ENCODE data around the gene CYRIA.

CYRIA gene

GRCh38 chr2:16665748-16666448 is at the start of gene CYRIA:
Gene CYRIA (minus strand): TSS chr2:16665834. CDS start chr2:16588119, 77,715 bp downstream.
- DNase-seq = no peak

- no peak for DNase-seq
These were observed 47.4 kb upstream of the CYRIA start for GRCh38 chr2:16713011-16713423.

- no peak for DNase-seq
These were observed 44.1 kb upstream of the CYRIA start for GRCh38 chr2:16709769-16710168.

- no peak for DNase-seq
These were observed 42.5 kb upstream of the CYRIA start for GRCh38 chr2:16708173-16708572.

- DNase-seq = no peak
These were observed 41.5 kb upstream of the CYRIA start for GRCh38 chr2:16707014-16707623.

GRCh38 chr2:16700551-16701259 is 35.1 kb upstream of the CYRIA start:
- no peak for DNase-seq

GRCh38 chr2:16693854-16694253 is 28.2 kb upstream of the CYRIA start:
- DNase-seq = no peak

GRCh38 chr2:16691261-16691660 is 25.6 kb upstream of the CYRIA start:
- DNase-seq = no peak

GRCh38 chr2:16687955-16688354 is 22.3 kb upstream of the CYRIA start:
- DNase-seq = no peak

GRCh38 chr2:16687222-16687621 is 21.6 kb upstream of the CYRIA start:
- no peak for DNase-seq

GRCh38 chr2:16686641-16687040 is 21.0 kb upstream of the CYRIA start:
- no peak for DNase-seq

- no peak for DNase-seq
These were observed 19.7 kb upstream of the CYRIA start for GRCh38 chr2:16685340-16685715.

- DNase-seq = no peak
These were observed 19.2 kb upstream of the CYRIA start for GRCh38 chr2:16684676-16685339.

GRCh38 chr2:16683576-16683975 is 17.9 kb upstream of the CYRIA start:
- no peak for DNase-seq

- no peak for DNase-seq
These were observed 16.9 kb upstream of the CYRIA start for GRCh38 chr2:16682431-16683118.

- no peak for DNase-seq
These were observed 15.1 kb upstream of the CYRIA start for GRCh38 chr2:16680781-16681180.

- no peak for DNase-seq
These were observed 14.7 kb upstream of the CYRIA start for GRCh38 chr2:16680304-16680703.

- no peak for DNase-seq
These were observed 13.3 kb upstream of the CYRIA start for GRCh38 chr2:16678964-16679363.

- no peak for DNase-seq
These were observed 12.2 kb upstream of the CYRIA start for GRCh38 chr2:16677875-16678274.

GRCh38 chr2:16675781-16676180 is 10.1 kb upstream of the CYRIA start:
- DNase-seq = no peak

GRCh38 chr2:16674154-16674553 is 8.5 kb upstream of the CYRIA start:
- no peak for DNase-seq

GRCh38 chr2:16671760-16672159 is 6.1 kb upstream of the CYRIA start:
- no peak for DNase-seq

- DNase-seq = no peak
These were observed 3.8 kb upstream of the CYRIA start for GRCh38 chr2:16669388-16669787.
